ENCODE data around the gene RNF39. TPM values are rescaled to one million over a fixed set of nuclear protein-coding genes. Genes with fewer than 3 reads are reported as not detected.

Gene RNF39
- total and polyA plus RNA-seq, 10 of the 15 experiments (the other 5 are each of a cell fraction or from before 2014, with no cell fraction given), result 0.04 to 0.11 TPM; not detected in 8

DNA sequence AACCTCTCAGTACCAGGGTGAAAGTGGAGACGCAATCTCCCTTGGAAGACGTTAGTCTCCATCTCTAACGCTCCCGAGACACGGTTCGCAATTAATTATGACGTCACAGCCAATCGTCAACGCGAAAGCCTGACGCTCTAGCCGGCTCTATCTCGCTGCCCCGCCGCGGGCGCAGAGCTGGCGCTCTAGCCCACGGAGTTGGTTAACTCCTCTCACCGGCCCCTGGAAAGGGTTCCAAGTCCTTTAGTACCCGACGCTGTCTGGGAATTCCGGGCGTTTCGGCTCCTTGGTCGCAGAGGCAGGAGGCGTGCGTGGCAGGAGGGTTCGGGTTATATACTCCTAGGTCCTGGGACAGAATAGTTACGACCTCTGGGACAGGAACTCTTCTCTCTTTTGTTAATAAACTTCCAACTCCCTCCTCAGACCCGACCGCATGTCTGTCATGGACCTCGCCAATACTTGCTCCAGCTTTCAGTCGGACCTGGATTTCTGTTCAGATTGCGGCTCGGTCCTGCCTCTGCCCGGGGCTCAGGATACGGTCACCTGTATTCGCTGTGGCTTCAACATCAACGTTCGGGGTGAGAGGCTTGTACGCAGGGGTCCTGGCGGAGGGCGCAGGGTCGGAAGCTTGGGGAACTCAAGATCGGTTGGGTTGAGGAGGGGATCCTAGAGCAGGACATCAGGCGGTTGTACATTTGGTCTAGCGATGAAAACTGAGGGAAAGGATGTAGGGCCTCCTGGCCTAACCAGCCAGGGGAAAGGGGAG is 14.3 kb downstream of the RNF39 start, which contains the start of gene POLR1H (continued):
- TF ChIP-seq YBX1 (IDR thresholded peaks at IDR 0.05) (no peak), IRF4 (IDR thresholded peaks at IDR 0.05; ENCODE audit: low read depth, low read length) (no peak), CEBPB (IDR thresholded peaks at IDR 0.05; ENCODE audit: borderline replicate concordance in 1 of 2, low read depth in 2 of 2, low read length in 2 of 2) (no peak), NBN (IDR thresholded peaks at IDR 0.05) (peak; percentile 100), PML (IDR thresholded peaks at IDR 0.05; ENCODE audit: low read length) (peak; percentile 96), ZBED1 (IDR thresholded peaks at IDR 0.05; ENCODE audit: borderline replicate concordance) (peak; percentile 57; the same call in 1 of the 2 replicates), JUNB (IDR thresholded peaks at IDR 0.05) (no peak), EZH2 (IDR thresholded peaks at IDR 0.05; ENCODE audit: borderline replicate concordance, control insufficient read depth, low read depth, low read length) (no peak), CREB1 (IDR thresholded peaks at IDR 0.05; ENCODE audit: low read depth) (peak; percentile 99), RAD51 (IDR thresholded peaks at IDR 0.05) (0 out of 2 replicates have a peak, but pooled peaks have one; percentile 13), HDAC2 (IDR thresholded peaks at IDR 0.05) (peak; percentile 20; the same call in 1 of the 2 replicates)
- TF ChIP-seq, protein P1, sequence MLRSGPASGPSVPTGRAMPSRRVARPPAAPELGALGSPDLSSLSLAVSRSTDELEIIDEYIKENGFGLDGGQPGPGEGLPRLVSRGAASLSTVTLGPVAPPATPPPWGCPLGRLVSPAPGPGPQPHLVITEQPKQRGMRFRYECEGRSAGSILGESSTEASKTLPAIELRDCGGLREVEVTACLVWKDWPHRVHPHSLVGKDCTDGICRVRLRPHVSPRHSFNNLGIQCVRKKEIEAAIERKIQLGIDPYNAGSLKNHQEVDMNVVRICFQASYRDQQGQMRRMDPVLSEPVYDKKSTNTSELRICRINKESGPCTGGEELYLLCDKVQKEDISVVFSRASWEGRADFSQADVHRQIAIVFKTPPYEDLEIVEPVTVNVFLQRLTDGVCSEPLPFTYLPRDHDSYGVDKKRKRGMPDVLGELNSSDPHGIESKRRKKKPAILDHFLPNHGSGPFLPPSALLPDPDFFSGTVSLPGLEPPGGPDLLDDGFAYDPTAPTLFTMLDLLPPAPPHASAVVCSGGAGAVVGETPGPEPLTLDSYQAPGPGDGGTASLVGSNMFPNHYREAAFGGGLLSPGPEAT (IDR thresholded peaks at IDR 0.05; ENCODE audit: low read depth), result peak; percentile 99
- TF ChIP-seq, protein P2, sequence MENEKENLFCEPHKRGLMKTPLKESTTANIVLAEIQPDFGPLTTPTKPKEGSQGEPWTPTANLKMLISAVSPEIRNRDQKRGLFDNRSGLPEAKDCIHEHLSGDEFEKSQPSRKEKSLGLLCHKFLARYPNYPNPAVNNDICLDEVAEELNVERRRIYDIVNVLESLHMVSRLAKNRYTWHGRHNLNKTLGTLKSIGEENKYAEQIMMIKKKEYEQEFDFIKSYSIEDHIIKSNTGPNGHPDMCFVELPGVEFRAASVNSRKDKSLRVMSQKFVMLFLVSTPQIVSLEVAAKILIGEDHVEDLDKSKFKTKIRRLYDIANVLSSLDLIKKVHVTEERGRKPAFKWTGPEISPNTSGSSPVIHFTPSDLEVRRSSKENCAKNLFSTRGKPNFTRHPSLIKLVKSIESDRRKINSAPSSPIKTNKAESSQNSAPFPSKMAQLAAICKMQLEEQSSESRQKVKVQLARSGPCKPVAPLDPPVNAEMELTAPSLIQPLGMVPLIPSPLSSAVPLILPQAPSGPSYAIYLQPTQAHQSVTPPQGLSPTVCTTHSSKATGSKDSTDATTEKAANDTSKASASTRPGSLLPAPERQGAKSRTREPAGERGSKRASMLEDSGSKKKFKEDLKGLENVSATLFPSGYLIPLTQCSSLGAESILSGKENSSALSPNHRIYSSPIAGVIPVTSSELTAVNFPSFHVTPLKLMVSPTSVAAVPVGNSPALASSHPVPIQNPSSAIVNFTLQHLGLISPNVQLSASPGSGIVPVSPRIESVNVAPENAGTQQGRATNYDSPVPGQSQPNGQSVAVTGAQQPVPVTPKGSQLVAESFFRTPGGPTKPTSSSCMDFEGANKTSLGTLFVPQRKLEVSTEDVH (IDR thresholded peaks at IDR 0.05; ENCODE audit: low read depth, partially characterized antibody), result no peak
- TF ChIP-seq, protein P3, sequence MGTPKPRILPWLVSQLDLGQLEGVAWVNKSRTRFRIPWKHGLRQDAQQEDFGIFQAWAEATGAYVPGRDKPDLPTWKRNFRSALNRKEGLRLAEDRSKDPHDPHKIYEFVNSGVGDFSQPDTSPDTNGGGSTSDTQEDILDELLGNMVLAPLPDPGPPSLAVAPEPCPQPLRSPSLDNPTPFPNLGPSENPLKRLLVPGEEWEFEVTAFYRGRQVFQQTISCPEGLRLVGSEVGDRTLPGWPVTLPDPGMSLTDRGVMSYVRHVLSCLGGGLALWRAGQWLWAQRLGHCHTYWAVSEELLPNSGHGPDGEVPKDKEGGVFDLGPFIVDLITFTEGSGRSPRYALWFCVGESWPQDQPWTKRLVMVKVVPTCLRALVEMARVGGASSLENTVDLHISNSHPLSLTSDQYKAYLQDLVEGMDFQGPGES (IDR thresholded peaks at IDR 0.05), result no peak
- TF ChIP-seq, protein P4, sequence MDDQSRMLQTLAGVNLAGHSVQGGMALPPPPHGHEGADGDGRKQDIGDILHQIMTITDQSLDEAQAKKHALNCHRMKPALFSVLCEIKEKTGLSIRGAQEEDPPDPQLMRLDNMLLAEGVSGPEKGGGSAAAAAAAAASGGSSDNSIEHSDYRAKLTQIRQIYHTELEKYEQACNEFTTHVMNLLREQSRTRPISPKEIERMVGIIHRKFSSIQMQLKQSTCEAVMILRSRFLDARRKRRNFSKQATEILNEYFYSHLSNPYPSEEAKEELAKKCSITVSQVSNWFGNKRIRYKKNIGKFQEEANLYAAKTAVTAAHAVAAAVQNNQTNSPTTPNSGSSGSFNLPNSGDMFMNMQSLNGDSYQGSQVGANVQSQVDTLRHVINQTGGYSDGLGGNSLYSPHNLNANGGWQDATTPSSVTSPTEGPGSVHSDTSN (IDR thresholded peaks at IDR 0.05; ENCODE audit: insufficient replicate concordance, low read depth, low read length), result no peak
- TF ChIP-seq, protein P5, sequence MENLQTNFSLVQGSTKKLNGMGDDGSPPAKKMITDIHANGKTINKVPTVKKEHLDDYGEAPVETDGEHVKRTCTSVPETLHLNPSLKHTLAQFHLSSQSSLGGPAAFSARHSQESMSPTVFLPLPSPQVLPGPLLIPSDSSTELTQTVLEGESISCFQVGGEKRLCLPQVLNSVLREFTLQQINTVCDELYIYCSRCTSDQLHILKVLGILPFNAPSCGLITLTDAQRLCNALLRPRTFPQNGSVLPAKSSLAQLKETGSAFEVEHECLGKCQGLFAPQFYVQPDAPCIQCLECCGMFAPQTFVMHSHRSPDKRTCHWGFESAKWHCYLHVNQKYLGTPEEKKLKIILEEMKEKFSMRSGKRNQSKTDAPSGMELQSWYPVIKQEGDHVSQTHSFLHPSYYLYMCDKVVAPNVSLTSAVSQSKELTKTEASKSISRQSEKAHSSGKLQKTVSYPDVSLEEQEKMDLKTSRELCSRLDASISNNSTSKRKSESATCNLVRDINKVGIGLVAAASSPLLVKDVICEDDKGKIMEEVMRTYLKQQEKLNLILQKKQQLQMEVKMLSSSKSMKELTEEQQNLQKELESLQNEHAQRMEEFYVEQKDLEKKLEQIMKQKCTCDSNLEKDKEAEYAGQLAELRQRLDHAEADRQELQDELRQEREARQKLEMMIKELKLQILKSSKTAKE (IDR thresholded peaks at IDR 0.05; ENCODE audit: low read depth, poor library complexity, severe bottlenecking), result peak; percentile 61
- TF ChIP-seq, protein P6, sequence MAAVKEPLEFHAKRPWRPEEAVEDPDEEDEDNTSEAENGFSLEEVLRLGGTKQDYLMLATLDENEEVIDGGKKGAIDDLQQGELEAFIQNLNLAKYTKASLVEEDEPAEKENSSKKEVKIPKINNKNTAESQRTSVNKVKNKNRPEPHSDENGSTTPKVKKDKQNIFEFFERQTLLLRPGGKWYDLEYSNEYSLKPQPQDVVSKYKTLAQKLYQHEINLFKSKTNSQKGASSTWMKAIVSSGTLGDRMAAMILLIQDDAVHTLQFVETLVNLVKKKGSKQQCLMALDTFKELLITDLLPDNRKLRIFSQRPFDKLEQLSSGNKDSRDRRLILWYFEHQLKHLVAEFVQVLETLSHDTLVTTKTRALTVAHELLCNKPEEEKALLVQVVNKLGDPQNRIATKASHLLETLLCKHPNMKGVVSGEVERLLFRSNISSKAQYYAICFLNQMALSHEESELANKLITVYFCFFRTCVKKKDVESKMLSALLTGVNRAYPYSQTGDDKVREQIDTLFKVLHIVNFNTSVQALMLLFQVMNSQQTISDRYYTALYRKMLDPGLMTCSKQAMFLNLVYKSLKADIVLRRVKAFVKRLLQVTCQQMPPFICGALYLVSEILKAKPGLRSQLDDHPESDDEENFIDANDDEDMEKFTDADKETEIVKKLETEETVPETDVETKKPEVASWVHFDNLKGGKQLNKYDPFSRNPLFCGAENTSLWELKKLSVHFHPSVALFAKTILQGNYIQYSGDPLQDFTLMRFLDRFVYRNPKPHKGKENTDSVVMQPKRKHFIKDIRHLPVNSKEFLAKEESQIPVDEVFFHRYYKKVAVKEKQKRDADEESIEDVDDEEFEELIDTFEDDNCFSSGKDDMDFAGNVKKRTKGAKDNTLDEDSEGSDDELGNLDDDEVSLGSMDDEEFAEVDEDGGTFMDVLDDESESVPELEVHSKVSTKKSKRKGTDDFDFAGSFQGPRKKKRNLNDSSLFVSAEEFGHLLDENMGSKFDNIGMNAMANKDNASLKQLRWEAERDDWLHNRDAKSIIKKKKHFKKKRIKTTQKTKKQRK (IDR thresholded peaks at IDR 0.05; ENCODE audit: low read depth, low read length), result no peak
